HCT116 (cell line): ENCODE data around the gene SPEF2.

Source experiments
- JUND ChIP-seq: IDR thresholded peaks from 2 replicates; pipeline ENCODE4 v1.6.1; 2012
- POLR2A ChIP-seq: IDR thresholded peaks from 2 replicates; pipeline ENCODE4 v1.7.0; 2011; ENCODE audit warnings: borderline replicate concordance; ENCODE audit not compliant: insufficient read depth, insufficient read length; ENCODE audit errors: extremely low read depth
- POLR2AphosphoS5 ChIP-seq: IDR thresholded peaks from 2 replicates; pipeline ENCODE4 v1.6.1; 2011; ENCODE audit warnings: mild to moderate bottlenecking, low read depth, low read length, moderate library complexity
- TF ChIP-seq, protein P1 (sequence below), 3 experiments: fragments of 200-600 bp in 1 of 3; sonication (generic) in 1 of 3; IDR thresholded peaks in 2 of 3; conservative IDR thresholded peaks in 1 of 3; 2 replicates each; pipeline ENCODE4 v1.5.1; 2012 to 2017; ENCODE audit warnings: low read depth in 2 of 3, low read length in 2 of 3, antibody characterized with exemption in 1 of 3, borderline replicate concordance in 1 of 3, control low read depth in 1 of 3, mild to moderate bottlenecking in 1 of 3, mixed read lengths in 1 of 3, mixed run types in 1 of 3, moderate library complexity in 1 of 3; ENCODE audit not compliant: insufficient read depth in 1 of 3
- TF ChIP-seq, protein P2 (sequence below): IDR thresholded peaks from 2 replicates; pipeline ENCODE4 v1.6.1; 2012; ENCODE audit warnings: low read depth

DNA sequence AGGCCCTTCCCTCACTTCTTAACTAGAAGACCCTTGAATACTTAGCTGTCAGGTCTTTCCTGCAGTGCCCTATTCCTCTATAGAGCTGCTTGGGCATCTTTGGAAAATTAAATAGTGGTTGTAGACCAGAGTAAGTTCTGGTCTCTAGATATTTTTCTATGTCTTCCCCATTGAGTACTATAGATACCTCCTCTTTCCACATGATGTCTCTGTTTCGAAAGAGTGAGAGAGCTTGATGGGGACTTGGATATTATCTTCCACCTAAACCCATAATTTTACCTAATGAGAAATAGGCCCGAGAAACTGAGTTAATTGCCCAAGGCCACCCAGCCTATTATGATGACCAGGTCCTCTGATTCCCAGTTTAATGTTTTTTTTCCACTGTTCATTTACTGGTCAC lies 40.2 kb downstream of the SPEF2 start:
- TF ChIP-seq, protein P1, sequence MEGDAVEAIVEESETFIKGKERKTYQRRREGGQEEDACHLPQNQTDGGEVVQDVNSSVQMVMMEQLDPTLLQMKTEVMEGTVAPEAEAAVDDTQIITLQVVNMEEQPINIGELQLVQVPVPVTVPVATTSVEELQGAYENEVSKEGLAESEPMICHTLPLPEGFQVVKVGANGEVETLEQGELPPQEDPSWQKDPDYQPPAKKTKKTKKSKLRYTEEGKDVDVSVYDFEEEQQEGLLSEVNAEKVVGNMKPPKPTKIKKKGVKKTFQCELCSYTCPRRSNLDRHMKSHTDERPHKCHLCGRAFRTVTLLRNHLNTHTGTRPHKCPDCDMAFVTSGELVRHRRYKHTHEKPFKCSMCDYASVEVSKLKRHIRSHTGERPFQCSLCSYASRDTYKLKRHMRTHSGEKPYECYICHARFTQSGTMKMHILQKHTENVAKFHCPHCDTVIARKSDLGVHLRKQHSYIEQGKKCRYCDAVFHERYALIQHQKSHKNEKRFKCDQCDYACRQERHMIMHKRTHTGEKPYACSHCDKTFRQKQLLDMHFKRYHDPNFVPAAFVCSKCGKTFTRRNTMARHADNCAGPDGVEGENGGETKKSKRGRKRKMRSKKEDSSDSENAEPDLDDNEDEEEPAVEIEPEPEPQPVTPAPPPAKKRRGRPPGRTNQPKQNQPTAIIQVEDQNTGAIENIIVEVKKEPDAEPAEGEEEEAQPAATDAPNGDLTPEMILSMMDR (IDR thresholded peaks at IDR 0.05 in 2 of 3, conservative IDR thresholded peaks at IDR 0.05 in 1 of 3; ENCODE audit: borderline replicate concordance in 1 of 3, insufficient read depth in 1 of 3, low read depth in 2 of 3, low read length in 2 of 3), result no peak
- TF ChIP-seq, protein P2, sequence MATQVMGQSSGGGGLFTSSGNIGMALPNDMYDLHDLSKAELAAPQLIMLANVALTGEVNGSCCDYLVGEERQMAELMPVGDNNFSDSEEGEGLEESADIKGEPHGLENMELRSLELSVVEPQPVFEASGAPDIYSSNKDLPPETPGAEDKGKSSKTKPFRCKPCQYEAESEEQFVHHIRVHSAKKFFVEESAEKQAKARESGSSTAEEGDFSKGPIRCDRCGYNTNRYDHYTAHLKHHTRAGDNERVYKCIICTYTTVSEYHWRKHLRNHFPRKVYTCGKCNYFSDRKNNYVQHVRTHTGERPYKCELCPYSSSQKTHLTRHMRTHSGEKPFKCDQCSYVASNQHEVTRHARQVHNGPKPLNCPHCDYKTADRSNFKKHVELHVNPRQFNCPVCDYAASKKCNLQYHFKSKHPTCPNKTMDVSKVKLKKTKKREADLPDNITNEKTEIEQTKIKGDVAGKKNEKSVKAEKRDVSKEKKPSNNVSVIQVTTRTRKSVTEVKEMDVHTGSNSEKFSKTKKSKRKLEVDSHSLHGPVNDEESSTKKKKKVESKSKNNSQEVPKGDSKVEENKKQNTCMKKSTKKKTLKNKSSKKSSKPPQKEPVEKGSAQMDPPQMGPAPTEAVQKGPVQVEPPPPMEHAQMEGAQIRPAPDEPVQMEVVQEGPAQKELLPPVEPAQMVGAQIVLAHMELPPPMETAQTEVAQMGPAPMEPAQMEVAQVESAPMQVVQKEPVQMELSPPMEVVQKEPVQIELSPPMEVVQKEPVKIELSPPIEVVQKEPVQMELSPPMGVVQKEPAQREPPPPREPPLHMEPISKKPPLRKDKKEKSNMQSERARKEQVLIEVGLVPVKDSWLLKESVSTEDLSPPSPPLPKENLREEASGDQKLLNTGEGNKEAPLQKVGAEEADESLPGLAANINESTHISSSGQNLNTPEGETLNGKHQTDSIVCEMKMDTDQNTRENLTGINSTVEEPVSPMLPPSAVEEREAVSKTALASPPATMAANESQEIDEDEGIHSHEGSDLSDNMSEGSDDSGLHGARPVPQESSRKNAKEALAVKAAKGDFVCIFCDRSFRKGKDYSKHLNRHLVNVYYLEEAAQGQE, result no peak
- TF ChIP-seq JUND, result no peak
- TF ChIP-seq POLR2A, result no peak
- TF ChIP-seq POLR2AphosphoS5, result no peak
